HG03342 (cell line): ENCODE results near the gene FBXW5.
A peak's percentile ranks its signal among the peaks of the same experiment; 100 is the strongest.

Experiments used
- ATAC-seq: cut with Tn5 transposase; IDR thresholded peaks from one replicate; pipeline ENCODE4 v1.9.1; 2021; ENCODE audit warnings: mild to moderate bottlenecking, moderate library complexity; ENCODE audit not compliant: unreplicated experiment

FBXW5 gene

GRCh38 chr9:136949817-136950655, 5.5 kb upstream of the FBXW5 start:
- ATAC-seq = peak; percentile 83

GRCh38 chr9:136949239-136949816, 4.8 kb upstream of the FBXW5 start:
- ATAC-seq = no peak

- no peak for ATAC-seq
These were observed 3.5 kb upstream of the FBXW5 start for GRCh38 chr9:136947955-136948510.

GRCh38 chr9:136947028-136947891, 2.7 kb upstream of the FBXW5 start:
- ATAC-seq = no peak

- no peak for ATAC-seq
These were observed 1.9 kb upstream of the FBXW5 start for GRCh38 chr9:136946228-136947027.

GRCh38 chr9:136945333-136946227, 1.0 kb upstream of the FBXW5 start:
- ATAC-seq = no peak

GRCh38 chr9:136944212-136944518, 373 bp downstream of the FBXW5 start:
- peak; percentile 39 for ATAC-seq

GRCh38 chr9:136943291-136944211, 987 bp downstream of the FBXW5 start:
- peak; percentile 7 for ATAC-seq

GRCh38 chr9:136942881-136943230, 1.7 kb downstream of the FBXW5 start:
- ATAC-seq = no peak

- no peak for ATAC-seq
These were observed 2.2 kb downstream of the FBXW5 start for GRCh38 chr9:136942112-136942880.

GRCh38 chr9:136941231-136942111, 3.1 kb downstream of the FBXW5 start:
- ATAC-seq = no peak

GRCh38 chr9:136940526-136941230, 3.9 kb downstream of the FBXW5 start:
- ATAC-seq = no peak

GRCh38 chr9:136939996-136940525, 4.5 kb downstream of the FBXW5 start:
- ATAC-seq = no peak

- ATAC-seq = no peak
These were observed 5.0 kb downstream of the FBXW5 start for GRCh38 chr9:136939431-136939995.

GRCh38 chr9:136937186-136938001, 7.1 kb downstream of the FBXW5 start:
- ATAC-seq = no peak
